Choroid plexus epithelial cell (primary cell): Measurements from ENCODE around the gene NUAK1.

ENCODE experiments used
- DNase-seq: peaks from one replicate; pipeline ENCODE4 v3.0.0-alpha.2; 2010; ENCODE audit warnings: low read depth
- H3K4me3 ChIP-seq: 2 replicates; pipeline ENCODE4 v1.5.1; 2011; ENCODE audit warnings: low read depth, mild to moderate bottlenecking, control low read depth, low read length, moderate library complexity
- CTCF ChIP-seq: conservative IDR thresholded peaks from 2 replicates; pipeline ENCODE4 v1.5.1; 2011; ENCODE audit warnings: low read depth, mild to moderate bottlenecking, control low read depth, inconsistent platforms, low read length, moderate library complexity

Gene NUAK1

GRCh38 chr12:106101803-106102202 is 37.0 kb downstream of the NUAK1 start:
- H3K4me3 ChIP-seq: no peak overlapping the region
- DNase-seq: no peak
- no peak for TF ChIP-seq CTCF

- TF ChIP-seq CTCF: no peak
- no peak for DNase-seq
- H3K4me3 ChIP-seq: no peak overlapping the region
Observed at GRCh38 chr12:106098691-106099200, 40.0 kb downstream of the NUAK1 start.

DNA sequence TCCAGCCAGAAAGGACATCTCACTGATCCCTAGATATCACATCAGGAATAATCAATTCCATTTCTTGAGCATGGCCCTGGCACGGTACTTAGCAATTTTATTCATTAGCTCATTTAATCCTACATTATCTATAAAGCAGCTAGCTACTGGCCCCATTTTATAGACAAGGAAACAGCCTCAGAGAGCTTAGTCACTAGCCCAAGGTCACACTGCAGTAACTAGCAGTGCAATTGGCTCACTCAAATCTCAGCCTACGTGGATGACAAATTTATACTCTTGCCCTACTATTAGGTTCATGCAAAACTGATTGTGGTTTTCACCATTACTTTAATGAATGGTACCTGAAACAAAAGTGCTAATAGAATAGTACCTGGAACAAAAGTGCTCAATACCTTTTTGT is 41.7 kb downstream of the NUAK1 start:
- TF ChIP-seq CTCF: no peak
- no peak for DNase-seq
- no peak overlapping the region for H3K4me3 ChIP-seq

DNA sequence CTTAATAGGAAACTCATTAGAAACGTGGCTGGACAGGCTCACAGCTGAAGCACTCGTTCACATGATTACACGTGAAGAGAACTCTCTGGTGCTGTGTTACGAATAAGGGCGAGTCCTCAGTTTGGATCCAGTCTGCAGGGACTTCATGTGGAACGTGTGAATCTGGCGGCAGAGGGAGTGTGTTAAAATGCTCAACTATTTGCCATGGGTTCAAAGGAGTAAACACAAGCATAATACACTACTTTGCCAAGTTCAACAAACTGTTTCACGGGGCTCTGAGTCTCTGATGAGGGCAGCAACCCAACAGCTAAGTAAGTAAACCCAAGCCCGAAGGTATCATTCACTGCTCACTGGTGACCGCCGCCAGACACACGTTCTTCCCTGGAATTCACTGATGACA is 42.4 kb downstream of the NUAK1 start:
- DNase-seq: peak; percentile 71
- TF ChIP-seq CTCF: peak; percentile 3
- no peak overlapping the region for H3K4me3 ChIP-seq

GRCh38 chr12:106094304-106094703 is 44.5 kb downstream of the NUAK1 start:
- no peak overlapping the region for H3K4me3 ChIP-seq
- no peak for TF ChIP-seq CTCF
- DNase-seq: no peak

GRCh38 chr12:106093246-106093645 is 45.5 kb downstream of the NUAK1 start:
- DNase-seq: peak; percentile 58
- TF ChIP-seq CTCF: peak; percentile 31
- H3K4me3 ChIP-seq: no peak overlapping the region

DNA sequence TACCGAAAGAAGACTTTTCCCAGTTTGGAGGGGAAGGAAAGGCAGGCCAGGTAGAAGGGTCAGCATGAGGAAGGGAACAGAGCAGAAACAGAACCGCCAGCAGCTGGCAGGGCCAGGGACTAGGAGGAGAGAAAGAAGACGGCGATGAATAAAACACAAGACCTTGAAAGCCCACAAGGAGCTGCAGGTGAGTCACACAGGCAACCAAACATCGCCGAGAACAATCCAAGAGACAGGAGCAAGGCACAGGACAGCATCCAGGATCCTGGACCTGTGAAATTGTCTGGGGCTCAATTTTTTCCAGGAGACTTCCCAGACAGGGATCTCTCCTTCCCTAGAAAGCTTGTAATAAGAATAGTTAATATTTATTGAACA is 47.3 kb downstream of the NUAK1 start:
- TF ChIP-seq CTCF: no peak
- no peak for DNase-seq
- no peak overlapping the region for H3K4me3 ChIP-seq
